OCI-LY3 (cell line): Measurements from ENCODE around the gene MDGA2.

Source experiments
- CTCF ChIP-seq: fragments of 200-600, 300-600 bp; sonication (generic); IDR thresholded peaks from 2 replicates; pipeline ENCODE4 v1.5.1; 2014; ENCODE audit warnings: antibody characterized with exemption, low read length, low read depth
- EZH2phosphoT487 ChIP-seq: fragments of 200-600 bp; shearing (Covaris generic); IDR thresholded peaks from 2 replicates; pipeline ENCODE4 v1.6.1; 2018; ENCODE audit warnings: antibody characterized with exemption, mixed run types, low read depth

GRCh38 chr14:47660158-47660557 lies 15.2 kb downstream of the MDGA2 start:
- TF ChIP-seq CTCF (no peak), EZH2phosphoT487 (no peak)
